ENCODE data around the gene MAPK13. TPM values are rescaled to one million over a fixed set of nuclear protein-coding genes. Genes with fewer than 3 reads are reported as not detected.

MAPK13 gene
- total RNA-seq, 1 experiment from 2014 or later, result 13.6 TPM

- ATAC-seq (no peak), DNase-seq (ENCODE audit: low spot score) (no peak)
- ChIA-PET POLR2A (no interaction called here), CTCF (interaction anchor here (1.4 kb wide), 1 partner anchor 15 kb away, joined by 3 read pairs; no protein-coding TSS in a partner anchor)
- peaks cover 14% of the 10 kb centered on the region; the same call in 1 of the 2 replicates for H3K36me3 Mint-ChIP-seq
- H3K27ac Mint-ChIP-seq, result no peak overlapping the region
- no peak overlapping the region for H3K4me3 Mint-ChIP-seq
- no peak for TF ChIP-seq CBFB (CRISPR knock-in tag; IDR thresholded peaks at IDR 0.05; ENCODE audit: low read depth)
- no peak for TF ChIP-seq NR1H2 (CRISPR knock-in tag; IDR thresholded peaks at IDR 0.05)
- TF ChIP-seq CREB1 (CRISPR knock-in tag; IDR thresholded peaks at IDR 0.05), result no peak
- TF ChIP-seq TEAD4 (CRISPR knock-in tag; IDR thresholded peaks at IDR 0.05), result no peak
- TF ChIP-seq NFE2L1 (CRISPR knock-in tag; IDR thresholded peaks at IDR 0.05), result no peak
- no peak for TF ChIP-seq ZNF219 (CRISPR knock-in tag; IDR thresholded peaks at IDR 0.05; ENCODE audit: borderline replicate concordance)
- no peaks in the 10 kb centered on the region for H3K27me3 Mint-ChIP-seq (ENCODE audit: low read depth)
- H3K4me1 Mint-ChIP-seq, result peaks cover 7% of the 10 kb centered on the region
- H3K9me3 Mint-ChIP-seq, result no peaks in the 10 kb centered on the region
Measured at GRCh38 chr6:36109092-36109491, 21.2 kb upstream of the MAPK13 start.

- ChIA-PET POLR2A (no interaction called here), CTCF (no interaction called here)
- no peaks in the 10 kb centered on the region for H3K27me3 Mint-ChIP-seq (ENCODE audit: low read depth)
Measured at GRCh38 chr6:36110050-36110449, 20.3 kb upstream of the MAPK13 start.

More at GRCh38 chr6:36110050-36110449, 20.3 kb upstream of the MAPK13 start:
- ATAC-seq (no peak), DNase-seq (ENCODE audit: low spot score) (no peak)
- Mint-ChIP-seq H3K4me3 (no peak overlapping the region), H3K4me1 (peaks cover 12% of the 10 kb centered on the region), H3K27ac (no peak overlapping the region), H3K9me3 (no peaks in the 10 kb centered on the region), H3K36me3 (peaks cover 14% of the 10 kb centered on the region; the same call in 1 of the 2 replicates)
- TF ChIP-seq GRHL2 (CRISPR knock-in tag; IDR thresholded peaks at IDR 0.05; ENCODE audit: insufficient replicate concordance, severe bottlenecking), result no peak
- no peak for TF ChIP-seq ZNF121 (CRISPR knock-in tag; IDR thresholded peaks at IDR 0.05)
- TF ChIP-seq ERG (CRISPR knock-in tag; IDR thresholded peaks at IDR 0.05), result no peak
- TF ChIP-seq NFYB (CRISPR knock-in tag; conservative IDR thresholded peaks at IDR 0.05; ENCODE audit: low read depth), result no peak
- no peak for TF ChIP-seq FOXP4 (CRISPR knock-in tag; IDR thresholded peaks at IDR 0.05)
- no peak for TF ChIP-seq ZNF263 (CRISPR knock-in tag; IDR thresholded peaks at IDR 0.05; ENCODE audit: low read depth)
- no peak for TF ChIP-seq FOXP1 (CRISPR knock-in tag; IDR thresholded peaks at IDR 0.05; ENCODE audit: borderline replicate concordance)
- TF ChIP-seq ZNF425 (CRISPR knock-in tag; conservative IDR thresholded peaks at IDR 0.05), result no peak
- TF ChIP-seq HMGA2 (CRISPR knock-in tag; IDR thresholded peaks at IDR 0.05), result no peak

All from WTC11 (cell line).